Measurements from ENCODE around the gene NLN. TPM values are rescaled to one million over a fixed set of nuclear protein-coding genes. Genes with fewer than 3 reads are reported as not detected.

Gene NLN
- polyA plus RNA-seq, 1 donor (not counting 4 experiments of a cell fraction or from before 2014, with no cell fraction given): 26.1 TPM

DNA sequence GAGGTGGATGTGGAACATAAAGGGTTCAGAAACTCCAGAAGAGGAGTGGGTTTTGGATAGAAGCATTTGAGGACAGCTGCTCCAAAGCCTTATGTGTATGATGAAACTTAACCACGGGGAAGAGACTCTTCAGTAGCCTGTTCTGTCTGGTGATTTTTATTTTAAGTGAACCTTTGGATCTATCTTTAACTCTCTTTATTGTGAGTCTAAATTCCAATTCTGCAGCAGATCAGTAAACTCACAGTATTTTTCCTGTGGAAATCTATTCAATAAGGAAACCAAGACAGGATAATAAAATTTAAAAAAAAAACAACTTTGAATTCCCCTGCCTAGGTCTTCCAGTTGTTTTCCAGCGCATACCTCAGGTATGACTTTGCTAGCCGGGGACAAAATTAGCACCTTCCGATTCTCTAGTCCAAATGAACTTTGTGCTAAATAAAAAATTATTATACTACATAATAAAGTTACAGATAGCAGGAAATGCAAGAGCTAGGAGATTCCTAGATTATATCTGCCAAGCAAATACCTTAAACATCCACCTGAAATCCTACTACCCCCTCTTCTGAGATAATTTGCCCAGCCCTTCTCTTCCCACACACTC lies 101.9 kb downstream of the NLN start:
- dilution Hi-C loops (cut with MboI; ENCODE audit: extremely low pct_ligation_motif_present, low sequenced_read_pairs): no loop called here
- Histone ChIP-seq H3K9me3 (ENCODE audit: control insufficient read depth, low read depth, low read length) (no peaks in the 10 kb centered on the region), H3K4me1 (ENCODE audit: control insufficient read depth, extremely low read depth, insufficient read depth, low read length) (peaks cover 13% of the 10 kb centered on the region), H2AFZ (ENCODE audit: control insufficient read depth, low read length) (peak overlapping the region; percentile 54), H3K4me3 (ENCODE audit: control insufficient read depth in 2 of 3, extremely low read depth in 1 of 3, insufficient read depth in 2 of 3, low read depth in 1 of 3, low read length in 3 of 3) (no peak overlapping the region), H3K9me1 (ENCODE audit: control insufficient read depth, extremely low read depth, insufficient read depth, low read length) (no peaks in the 10 kb centered on the region), H3K36me3 (ENCODE audit: control insufficient read depth in 2 of 2, extremely low read depth in 1 of 2, insufficient read depth in 2 of 2, low read length in 2 of 2) (peaks cover 0 to 4% of the 10 kb centered on the region in 2 experiments), H4K20me1 (ENCODE audit: control insufficient read depth, extremely low read depth, insufficient read depth, low read length) (no peaks in the 10 kb centered on the region), H3K4me2 (ENCODE audit: control insufficient read depth, extremely low read depth, insufficient read depth, low read depth, low read length) (peak overlapping the region; percentile 60), H3K9ac (ENCODE audit: control insufficient read depth, extremely low read depth, insufficient read depth, low read length) (no peak overlapping the region), H3K27ac (ENCODE audit: control insufficient read depth, insufficient read depth, low read length) (peak overlapping the region; percentile 34), H3K79me2 (ENCODE audit: control insufficient read depth, insufficient read depth, low read length) (no peaks in the 10 kb centered on the region), H3K27me3 (ENCODE audit: control insufficient read depth, extremely low read depth, insufficient read depth, low read length) (no peaks in the 10 kb centered on the region)
- DNase-seq (ENCODE audit: low read depth, low spot score) (no peak), FAIRE-seq (no peak)
- TF ChIP-seq CTCF (optimal IDR thresholded peaks at IDR 0.05 in 1 of 3, IDR thresholded peaks at IDR 0.05 in 1 of 3, conservative IDR thresholded peaks at IDR 0.05 in 1 of 3; ENCODE audit: extremely low read depth in 1 of 3, insufficient read depth in 2 of 3, low read length in 3 of 3) (no peak), EZH2 (IDR thresholded peaks at IDR 0.05; ENCODE audit: low read length) (no peak)

DNA sequence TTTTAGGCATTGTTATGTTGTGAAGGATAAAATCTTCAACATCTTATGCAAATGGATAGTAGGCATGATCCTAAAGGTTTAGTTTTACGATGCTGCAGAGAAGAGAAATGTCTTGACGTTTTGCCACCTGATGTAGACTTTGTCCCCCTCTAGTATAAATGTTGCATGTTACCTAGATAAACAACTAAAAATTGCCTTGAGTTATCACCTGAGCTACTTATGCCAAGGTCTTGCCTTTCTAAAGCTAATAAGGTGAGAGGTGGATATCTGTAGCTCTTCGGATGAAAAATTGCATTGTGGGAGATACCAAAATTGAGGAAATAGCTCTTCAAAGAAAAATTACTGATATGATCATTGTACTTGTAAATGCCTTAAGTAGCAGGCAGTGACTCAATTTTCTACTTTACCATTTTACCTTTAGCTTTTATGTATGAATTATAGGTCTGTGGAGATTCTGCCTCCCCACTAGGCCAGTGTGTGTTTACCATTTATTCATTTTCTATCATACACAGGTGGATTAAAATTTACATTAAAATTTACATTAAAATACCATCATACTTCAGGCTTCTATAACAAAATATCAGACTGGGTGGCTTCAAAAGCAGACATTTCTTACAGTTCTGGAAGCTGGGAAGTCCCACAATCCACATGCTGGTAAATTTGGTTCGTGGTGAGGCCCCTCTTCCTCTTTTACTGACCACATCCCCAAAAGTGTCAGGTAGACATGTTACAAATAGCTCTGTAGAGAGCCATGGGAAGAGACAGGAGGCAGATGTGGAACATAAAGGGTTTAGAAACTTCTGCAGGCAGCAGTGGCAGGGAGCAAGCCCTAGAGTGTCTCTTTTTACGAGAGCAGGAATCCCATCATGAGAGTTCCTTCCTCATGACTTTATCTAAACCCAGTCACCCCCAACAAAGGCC lies 103.7 kb downstream of the NLN start:
- no peak for FAIRE-seq
- H3K4me3 ChIP-seq (ENCODE audit: control insufficient read depth in 2 of 3, extremely low read depth in 1 of 3, insufficient read depth in 2 of 3, low read depth in 1 of 3, low read length in 3 of 3): no peak overlapping the region
- no peak overlapping the region for H3K9ac ChIP-seq (ENCODE audit: control insufficient read depth, extremely low read depth, insufficient read depth, low read length)
- H3K27ac ChIP-seq (ENCODE audit: control insufficient read depth, insufficient read depth, low read length): no peak overlapping the region
- peaks cover 0 to 4% of the 10 kb centered on the region in 2 experiments for H3K36me3 ChIP-seq (ENCODE audit: control insufficient read depth in 2 of 2, extremely low read depth in 1 of 2, insufficient read depth in 2 of 2, low read length in 2 of 2)
- no peaks in the 10 kb centered on the region for H3K9me1 ChIP-seq (ENCODE audit: control insufficient read depth, extremely low read depth, insufficient read depth, low read length)
- no peaks in the 10 kb centered on the region for H3K9me3 ChIP-seq (ENCODE audit: control insufficient read depth, low read depth, low read length)
- TF ChIP-seq EZH2 (IDR thresholded peaks at IDR 0.05; ENCODE audit: low read length): no peak
- TF ChIP-seq CTCF (optimal IDR thresholded peaks at IDR 0.05 in 1 of 3, IDR thresholded peaks at IDR 0.05 in 1 of 3, conservative IDR thresholded peaks at IDR 0.05 in 1 of 3; ENCODE audit: extremely low read depth in 1 of 3, insufficient read depth in 2 of 3, low read length in 3 of 3): no peak
- peaks cover 13% of the 10 kb centered on the region for H3K4me1 ChIP-seq (ENCODE audit: control insufficient read depth, extremely low read depth, insufficient read depth, low read length)
- dilution Hi-C loops (cut with MboI; ENCODE audit: extremely low pct_ligation_motif_present, low sequenced_read_pairs): no loop called here
- no peaks in the 10 kb centered on the region for H4K20me1 ChIP-seq (ENCODE audit: control insufficient read depth, extremely low read depth, insufficient read depth, low read length)
- H3K27me3 ChIP-seq (ENCODE audit: control insufficient read depth, extremely low read depth, insufficient read depth, low read length): no peaks in the 10 kb centered on the region
- H3K79me2 ChIP-seq (ENCODE audit: control insufficient read depth, insufficient read depth, low read length): no peaks in the 10 kb centered on the region
- no peak for DNase-seq (ENCODE audit: low read depth, low spot score)
- H3K4me2 ChIP-seq (ENCODE audit: control insufficient read depth, extremely low read depth, insufficient read depth, low read depth, low read length): no peak overlapping the region
- H2AFZ ChIP-seq (ENCODE audit: control insufficient read depth, low read length): no peak overlapping the region
